GM23248 (cell line): ENCODE results near the gene PTCD2. TPM values are rescaled to one million over a fixed set of nuclear protein-coding genes. Genes with fewer than 3 reads are reported as not detected.
"Not testable (repeated sequence)": the region's sequence is repeated elsewhere in the genome, so short reads cannot be mapped to it uniquely, and the experiment has no call there.

Experiments used
- DNase-seq: peaks from one replicate; pipeline ENCODE4 v3.0.0-alpha.2; 2015
- H2AFZ ChIP-seq: fragments of 200-600 bp; sonication (generic); 2 replicates; pipeline ENCODE4 v1.6.1; 2016; ENCODE audit warnings: antibody characterized with exemption
- H3F3A ChIP-seq: fragments of 200-600 bp; sonication (generic); 2 replicates; pipeline ENCODE4 v1.6.1; 2016; ENCODE audit warnings: mild to moderate bottlenecking, antibody characterized with exemption, mixed run types; ENCODE audit not compliant: insufficient read depth
- H3K27ac ChIP-seq: fragments of 200-600 bp; sonication (generic); 2 replicates; pipeline ENCODE4 v1.5.1; 2016; ENCODE audit warnings: mild to moderate bottlenecking
- H3K27me3 ChIP-seq: fragments of 200-600 bp; sonication (generic); replicated peaks from 2 replicates; pipeline ENCODE4 v1.6.1; 2016; ENCODE audit warnings: mild to moderate bottlenecking; ENCODE audit not compliant: insufficient read depth
- H3K36me3 ChIP-seq: fragments of 200-600 bp; sonication (generic); 2 replicates; pipeline ENCODE4 v1.6.1; 2016; ENCODE audit warnings: low read depth, mild to moderate bottlenecking
- H3K4me1 ChIP-seq: fragments of 200-600 bp; sonication (generic); 2 replicates; pipeline ENCODE4 v1.6.1; 2016; ENCODE audit warnings: mild to moderate bottlenecking; ENCODE audit not compliant: insufficient read depth
- H3K4me2 ChIP-seq: fragments of 200-600 bp; sonication (generic); one replicate; pipeline ENCODE4 v1.6.1; 2016; ENCODE audit warnings: mild to moderate bottlenecking; ENCODE audit not compliant: unreplicated experiment
- H3K4me3 ChIP-seq: fragments of 200-600 bp; sonication (generic); 2 replicates; pipeline ENCODE4 v1.5.1; 2016; ENCODE audit warnings: mild to moderate bottlenecking
- H3K79me2 ChIP-seq: fragments of 200-600 bp; sonication (generic); 2 replicates; pipeline ENCODE4 v1.6.1; 2016; ENCODE audit warnings: mild to moderate bottlenecking; ENCODE audit not compliant: insufficient read depth
- H3K9ac ChIP-seq: fragments of 200-600 bp; sonication (generic); 2 replicates; pipeline ENCODE4 v1.6.1; 2016; ENCODE audit warnings: mild to moderate bottlenecking
- H3K9me2 ChIP-seq: fragments of 200-600 bp; sonication (generic); 2 replicates; pipeline ENCODE4 v1.6.1; 2016; ENCODE audit warnings: mixed run types, mild to moderate bottlenecking, moderate library complexity; ENCODE audit not compliant: insufficient read depth
- H3K9me3 ChIP-seq: fragments of 200-600 bp; sonication (generic); one replicate; pipeline ENCODE4 v1.6.1; 2017; ENCODE audit warnings: low read depth
- H4K20me1 ChIP-seq: fragments of 200-600 bp; sonication (generic); 2 replicates; pipeline ENCODE4 v1.6.0; 2016; ENCODE audit not compliant: insufficient read depth
- EZH2 ChIP-seq: fragments of 200-600 bp; sonication (generic); IDR thresholded peaks from 2 replicates; pipeline ENCODE4 v1.6.1; 2018; ENCODE audit warnings: antibody characterized with exemption, mild to moderate bottlenecking; ENCODE audit not compliant: insufficient read depth, poor library complexity, severe bottlenecking
- EZH2phosphoT487 ChIP-seq: fragments of 200-600 bp; sonication (generic); IDR thresholded peaks from 2 replicates; pipeline ENCODE4 v1.6.1; 2018; ENCODE audit warnings: antibody characterized with exemption, moderate library complexity, mild to moderate bottlenecking, low read depth; ENCODE audit not compliant: insufficient read depth
- WGBS, 2 experiments: methylation state at CpG; one replicate each; pipeline ENCODE4 v1.1.6; 2015 to 2017; ENCODE audit warnings: low lambda C conversion rate in 2 of 2, low coverage in 1 of 2; ENCODE audit errors: missing lambda C conversion rate in 2 of 2; 5-methylcytosine and 5-hydroxymethylcytosine counted together
- in situ Hi-C: fragments of 300-500 bp; cut with MboI; formaldehyde crosslinking; loops from 2 replicates; pipeline ENCODE4 v1.15.0; 2020
- polyA plus RNA-seq: library from polyadenylated mRNA; unstranded; fragments of >200 nt; fragmentation: Nextera tagmentation; extraction: Ambion mirVana; gene quantifications from 2 replicates; pipeline ENCODE4 v1.2.1, GENCODE V29; 2016
- total RNA-seq: library from RNA; depleted of rRNA; stranded (reverse); fragments of >200 nt; shearing (Covaris generic); gene quantifications from 2 replicates; pipeline ENCODE4 v1.2.3, GENCODE V29; 2014

The PTCD2 gene
- total and polyA plus RNA-seq, 2 experiments from 2014 or later = 11.1 to 15.5 TPM

DNA sequence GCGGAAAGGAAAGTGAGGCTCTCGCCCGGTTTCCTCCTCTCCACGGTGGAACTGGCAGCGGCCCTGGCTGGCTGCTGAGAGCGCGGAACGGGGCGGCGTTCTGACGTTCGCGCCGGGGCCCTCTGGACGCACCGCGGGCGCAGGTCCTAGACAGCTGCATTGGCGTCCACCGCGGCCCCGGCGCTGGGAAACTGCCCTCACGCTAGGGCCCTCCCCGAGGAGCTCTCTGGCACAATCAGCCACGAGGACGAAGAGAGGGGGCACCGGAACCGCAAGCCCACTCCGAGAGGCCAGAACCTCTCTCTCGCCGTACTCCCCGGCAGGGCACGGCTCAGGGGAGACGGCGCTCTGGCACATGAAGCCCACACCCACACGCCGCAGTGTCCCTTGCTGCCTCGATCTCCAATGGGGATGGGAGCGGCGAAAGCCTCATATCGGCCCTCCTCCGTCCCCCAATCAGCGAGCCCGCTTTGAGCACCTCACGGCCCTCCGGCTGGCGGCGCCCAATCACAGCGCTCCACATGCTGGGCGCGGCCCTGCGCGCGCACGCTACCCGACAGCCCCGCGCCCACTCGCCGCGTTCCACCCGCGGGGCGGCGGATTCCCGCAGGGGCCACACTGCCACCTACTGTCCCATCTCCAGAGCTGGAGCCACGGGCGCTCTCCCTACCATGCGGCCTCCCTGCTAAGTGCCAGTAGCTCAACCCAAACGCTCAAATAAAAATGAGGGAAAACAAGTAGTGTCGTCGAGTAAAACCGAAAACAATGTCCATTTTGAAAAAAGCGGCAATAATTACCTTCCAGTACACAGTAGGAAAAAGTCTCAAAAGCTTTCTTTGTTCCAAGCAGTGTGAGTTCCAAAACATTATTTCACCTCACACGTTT lies 12.0 kb upstream of the PTCD2 start:
- Histone ChIP-seq H3K36me3 (peaks cover 16% of the 10 kb centered on the region), H3K27me3 (no peaks in the 10 kb centered on the region), H3K27ac (peak overlapping the region; percentile 91), H3K4me1 (peaks cover 7% of the 10 kb centered on the region; the same call in 1 of the 2 replicates), H3K4me2 (peak overlapping the region; percentile 88), H3F3A (peaks cover 17% of the 10 kb centered on the region), H4K20me1 (no peaks in the 10 kb centered on the region), H3K9me2 (no peaks in the 10 kb centered on the region), H2AFZ (peak overlapping the region; percentile 78), H3K9ac (peak overlapping the region; percentile 92), H3K9me3 (no peaks in the 10 kb centered on the region), H3K79me2 (peaks cover 47% of the 10 kb centered on the region), H3K4me3 (peak overlapping the region; percentile 80)
- no peak for TF ChIP-seq EZH2
- no peak for TF ChIP-seq EZH2phosphoT487
- DNase-seq = peak; percentile 100
- in situ Hi-C loops = loop anchor here (10.0 kb wide), 1 partner anchor 523 kb away; no protein-coding TSS in a partner anchor
- WGBS, 2 experiments = 2% methylated on average over 48 to 71 of the region's 76 CpGs

DNA sequence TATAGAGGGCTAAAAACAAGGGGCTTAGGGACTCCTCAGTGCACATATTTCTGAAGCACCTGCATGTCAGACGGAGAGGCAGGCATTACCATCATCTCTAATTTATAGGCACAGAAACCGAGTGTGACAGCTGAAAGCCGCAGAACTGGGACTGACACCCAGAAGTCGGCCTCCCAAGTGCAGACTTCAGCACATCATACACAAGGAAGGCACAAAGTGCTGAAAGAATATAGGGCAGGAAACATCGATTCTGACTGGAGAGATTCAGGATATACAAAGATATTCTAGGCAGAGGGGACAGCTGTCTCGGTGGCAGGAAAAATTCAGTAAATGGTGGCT lies 11.4 kb upstream of the PTCD2 start:
- H3K27me3 ChIP-seq = no peaks in the 10 kb centered on the region
- no peaks in the 10 kb centered on the region for H3K9me2 ChIP-seq
- H3K79me2 ChIP-seq = peaks cover 47% of the 10 kb centered on the region
- TF ChIP-seq EZH2 (no peak), EZH2phosphoT487 (no peak)
- H3K36me3 ChIP-seq = peaks cover 20% of the 10 kb centered on the region
- no peak for DNase-seq
- H3F3A ChIP-seq = peaks cover 23% of the 10 kb centered on the region
- 57 to 58% methylated on average over 6 of the region's 6 CpGs for WGBS, 2 experiments
- H3K4me1 ChIP-seq = peaks cover 12% of the 10 kb centered on the region; the same call in 1 of the 2 replicates
- peak overlapping the region; percentile 78 for H2AFZ ChIP-seq
- peak overlapping the region; percentile 92 for H3K9ac ChIP-seq
- in situ Hi-C loops = loop anchor here (10.0 kb wide), 1 partner anchor 524 kb away; no protein-coding TSS in a partner anchor
- H3K9me3 ChIP-seq = no peaks in the 10 kb centered on the region
- no peaks in the 10 kb centered on the region for H4K20me1 ChIP-seq
- H3K27ac ChIP-seq = peak overlapping the region; percentile 91
- H3K4me3 ChIP-seq = peak overlapping the region; percentile 80; the same call in 1 of the 2 replicates
- H3K4me2 ChIP-seq = peak overlapping the region; percentile 46

- DNase-seq = peak; percentile 3
- Histone ChIP-seq H3K9ac (no peak overlapping the region), H2AFZ (no peak overlapping the region), H3K79me2 (peaks cover 51% of the 10 kb centered on the region), H3K4me2 (no peak overlapping the region), H3K36me3 (peaks cover 20% of the 10 kb centered on the region), H3K9me3 (no peaks in the 10 kb centered on the region), H3K4me3 (no peak overlapping the region), H3K27ac (no peak overlapping the region), H4K20me1 (no peaks in the 10 kb centered on the region), H3K9me2 (no peaks in the 10 kb centered on the region), H3K27me3 (no peaks in the 10 kb centered on the region), H3K4me1 (peaks cover 7% of the 10 kb centered on the region; the same call in 1 of the 2 replicates), H3F3A (peaks cover 19% of the 10 kb centered on the region)
- TF ChIP-seq EZH2 = no peak
- no peak for TF ChIP-seq EZH2phosphoT487
- in situ Hi-C loops = no loop called here
- 13 to 15% methylated on average over 1 of the region's 1 CpG for WGBS, 2 experiments
These were observed 7.0 kb upstream of the PTCD2 start for GRCh38 chr5:72313141-72313540.

GRCh38 chr5:72314571-72315172 lies 5.5 kb upstream of the PTCD2 start:
- H3K27me3 ChIP-seq = no peaks in the 10 kb centered on the region
- H3K4me1 ChIP-seq = peaks cover 16% of the 10 kb centered on the region
- peaks cover 66% of the 10 kb centered on the region for H3K79me2 ChIP-seq
- no peak overlapping the region for H3K4me3 ChIP-seq
- H3K4me2 ChIP-seq = no peak overlapping the region
- peaks cover 20% of the 10 kb centered on the region for H3K36me3 ChIP-seq
- no peak overlapping the region for H3K27ac ChIP-seq
- H4K20me1 ChIP-seq = no peaks in the 10 kb centered on the region
- H3K9ac ChIP-seq = no peak overlapping the region
- whole genome bisulfite sequencing, 2 experiments = 96 to 100% methylated on average over 3 of the region's 3 CpGs
- TF ChIP-seq EZH2phosphoT487 (no peak), EZH2 (no peak)
- no peak overlapping the region for H2AFZ ChIP-seq
- peaks cover 10% of the 10 kb centered on the region; the same call in 1 of the 2 replicates for H3F3A ChIP-seq
- H3K9me3 ChIP-seq = no peaks in the 10 kb centered on the region
- in situ Hi-C loops = no loop called here
- DNase-seq = peak; percentile 46
- no peaks in the 10 kb centered on the region for H3K9me2 ChIP-seq

DNA sequence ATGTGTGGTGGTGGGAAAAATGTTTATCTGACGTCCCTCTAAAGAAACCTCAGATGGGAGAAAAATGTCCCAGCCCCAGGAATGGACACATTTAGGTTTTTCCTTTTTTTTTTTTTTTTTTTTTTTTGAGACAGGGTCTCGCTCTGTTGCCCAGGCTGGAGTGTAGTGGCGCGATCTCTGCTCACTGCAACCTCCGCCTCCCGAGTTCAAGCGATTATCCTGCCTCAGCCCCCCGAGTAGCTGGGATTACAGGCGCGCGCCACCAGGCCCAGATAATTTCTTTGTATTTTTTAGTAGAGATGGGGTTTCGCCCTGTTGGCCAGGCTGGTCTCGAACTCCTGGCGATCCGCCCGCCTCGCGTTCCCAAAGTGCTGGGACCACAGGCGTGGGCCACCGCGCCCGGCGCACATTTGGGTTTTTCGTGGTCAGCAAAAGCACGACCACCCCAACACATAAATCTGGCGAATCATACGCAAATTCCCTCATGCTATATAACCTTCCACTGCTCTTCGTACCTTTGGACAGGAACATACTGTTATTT lies 668 bp upstream of the PTCD2 start:
- Histone ChIP-seq H3K4me3 (peak overlapping the region; percentile 99), H3K27ac (peak overlapping the region; percentile 67), H3K4me2 (peak overlapping the region; percentile 85), H3K9ac (peak overlapping the region; percentile 88), H3K79me2 (peaks cover 69% of the 10 kb centered on the region), H2AFZ (peak overlapping the region; percentile 94), H3K4me1 (peaks cover 19% of the 10 kb centered on the region)
- H3K36me3 ChIP-seq, H3K9me2 ChIP-seq, H3K9me3 ChIP-seq, in situ Hi-C loops, H3F3A ChIP-seq, H3K27me3 ChIP-seq, H4K20me1 ChIP-seq: not testable (repeated sequence)
- DNase-seq = peak; percentile 47
- 2 to 3% methylated on average over 23 to 28 of the region's 28 CpGs for WGBS, 2 experiments
